GM12872 (cell line): ENCODE results near the gene MRTFA.

Experiments used
- CTCF ChIP-seq: IDR thresholded peaks from 3 replicates; pipeline ENCODE4 v1.5.1; 2011; ENCODE audit warnings: low read depth, mild to moderate bottlenecking, low read length, moderate library complexity; ENCODE audit not compliant: insufficient read depth

Gene MRTFA

GRCh38 chr22:40368016-40368415 lies 268.5 kb downstream of the MRTFA start:
- no peak for TF ChIP-seq CTCF

GRCh38 chr22:40367342-40367741 lies 269.2 kb downstream of the MRTFA start:
- no peak for TF ChIP-seq CTCF

GRCh38 chr22:40366068-40366467 lies 270.5 kb downstream of the MRTFA start:
- TF ChIP-seq CTCF = no peak

- TF ChIP-seq CTCF = no peak
Observed at GRCh38 chr22:40364431-40364830, 272.1 kb downstream of the MRTFA start.

- TF ChIP-seq CTCF = no peak
Observed at GRCh38 chr22:40363059-40363458, 273.5 kb downstream of the MRTFA start.

GRCh38 chr22:40361100-40361499 lies 275.4 kb downstream of the MRTFA start:
- no peak for TF ChIP-seq CTCF
